Motor neuron (in vitro differentiated cells): ENCODE measurements around the gene RBM8A. TPM values are rescaled to one million over a fixed set of nuclear protein-coding genes. Genes with fewer than 3 reads are reported as not detected.

Source experiments
- ATAC-seq, 8 experiments: fragments of 200-7000 bp; cut with Tn5 transposase; replicated peaks in 6 of 8; 2 replicates each; pipeline ENCODE4 v1.8.0; 2021; ENCODE audit warnings: mild to moderate bottlenecking in 8 of 8, moderate library complexity in 8 of 8
- H3K27ac ChIP-seq, 2 donors: fragments of 250-450 bp; sonication (Bioruptor Pico); 2 replicates each; pipeline ENCODE4 v1.9.0; 2021; ENCODE audit warnings: antibody characterized with exemption in 2 of 2, mild to moderate bottlenecking in 2 of 2, moderate library complexity in 1 of 2
- H3K4me1 ChIP-seq, 2 donors: fragments of 250-450 bp; sonication (Bioruptor Pico); replicated peaks in 1 of 2; 2 replicates each; pipeline ENCODE4 v1.6.1; 2021; ENCODE audit warnings: antibody characterized with exemption in 2 of 2, mild to moderate bottlenecking in 2 of 2, moderate library complexity in 1 of 2
- H3K4me3 ChIP-seq, 5 donors: fragments of 250-450 bp; sonication (Bioruptor Pico); 2 replicates each; pipeline ENCODE4 v1.9.0; 2021; ENCODE audit warnings: antibody characterized with exemption in 5 of 5, mild to moderate bottlenecking in 5 of 5, moderate library complexity in 4 of 5
- WGBS, 10 experiments: fragments of 450-650 bp; shearing (Covaris generic); methylation state at CpG; one replicate each; pipeline ENCODE4 v1.0.0; 2022; 5-methylcytosine and 5-hydroxymethylcytosine counted together
- in situ Hi-C, 9 experiments: fragments of 400-800 bp; cut with MboI; loops; one replicate each; pipeline ENCODE4 v1.15.0; 2021; ENCODE audit warnings: low sequenced_read_pairs in 9 of 9, low pct_unique_long_range_greater_than_20kb in 2 of 9; ENCODE audit not compliant: unreplicated experiment in 9 of 9
- total RNA-seq, 8 experiments: library from RNA; unstranded; fragments of 300-600 nt; gene quantifications; 2 replicates each; pipeline versions ENCODE4 v1.2.3 to v1.2.4, GENCODE V29; 2022

The RBM8A gene
- 100 to 1,000 TPM in 7 of 8 experiments, 10 to 100 TPM in 1; 95.3 to 325 (median 176) TPM for total RNA-seq

GRCh38 chr1:145927063-145927886 lies at the start of gene RBM8A:
RBM8A (minus strand) TSS chr1:145927484; CDS start chr1:145927426, 58 bp downstream.
- in situ Hi-C loops = no loop called here
- peaks cover 10 to 13% of the 10 kb centered on the region in 2 donors for H3K4me1 ChIP-seq
- peak within 1 kb of the TSS; percentile 88 to 95 for H3K27ac ChIP-seq
- peak within 1 kb of the TSS; percentile 60 to 83 (median 63) for H3K4me3 ChIP-seq
- peak; percentile 97 to 99 (median 98) for ATAC-seq
- WGBS, 10 experiments = 0 to 4% (median 1%) methylated on average over 5 to 41 of the region's 41 CpGs

- in situ Hi-C loops = loop anchor here in 2 of 9 experiments (10.0 kb wide), 1 partner anchor 62 kb away; the partner anchor contains the start of genes ITGA10 (in 2 of the 2) and PEX11B (in 2 of the 2)
- 20 to 73% (median 52%) methylated on average over 3 to 5 of the region's 5 CpGs; no CpG with 5 or more reads in 4 of the 10 experiments for WGBS, 10 experiments
- peaks cover 28 to 32% of the 10 kb centered on the region in 2 donors for H3K4me1 ChIP-seq
- no peak overlapping the region for H3K27ac ChIP-seq
- H3K4me3 ChIP-seq = no peak overlapping the region
- ATAC-seq = no peak
Measured at GRCh38 chr1:145977016-145977415, 49.7 kb upstream of the RBM8A start.

- H3K4me3 ChIP-seq = no peak overlapping the region
- peaks cover 24 to 26% of the 10 kb centered on the region in 2 donors for H3K4me1 ChIP-seq
- no peak overlapping the region for H3K27ac ChIP-seq
- no peak for ATAC-seq
- 70 to 100% (median 94%) methylated on average over 1 to 4 of the region's 4 CpGs for WGBS, 10 experiments
- in situ Hi-C loops = loop anchor here in 2 of 9 experiments (10.0 kb wide), 1 partner anchor 60 kb away; the partner anchor contains the start of genes ITGA10 (in 2 of the 2) and PEX11B (in 2 of the 2)
Measured at GRCh38 chr1:145975216-145975615, 47.9 kb upstream of the RBM8A start.

GRCh38 chr1:145974721-145975120 lies 47.4 kb upstream of the RBM8A start:
- H3K27ac ChIP-seq = no peak overlapping the region
- no peak overlapping the region for H3K4me3 ChIP-seq
- in situ Hi-C loops = loop anchor here in 3 of 9 experiments (5.0 to 10.0 kb wide), 2 partner anchors 38 to 60 kb away; partner anchors contain the start of genes ITGA10 (in 2 of the 3) and PEX11B (in 2 of the 3)
- 43 to 100% (median 74%) methylated on average over 1 to 6 of the region's 7 CpGs; no CpG with 5 or more reads in 2 of the 10 experiments for WGBS, 10 experiments
- H3K4me1 ChIP-seq = peaks cover 19 to 21% of the 10 kb centered on the region in 2 donors
- ATAC-seq = no peak

GRCh38 chr1:145972580-145972979 lies 45.3 kb upstream of the RBM8A start:
- Histone ChIP-seq H3K4me3 (no peak overlapping the region), H3K4me1 (peaks cover under 1 to 3% of the 10 kb centered on the region in 2 donors), H3K27ac (no peak overlapping the region)
- in situ Hi-C loops = loop anchor here in 3 of 9 experiments (5.0 to 10.0 kb wide), 2 partner anchors 40 to 58 kb away; partner anchors contain the start of genes ITGA10 (in 2 of the 3) and PEX11B (in 2 of the 3)
- 36 to 86% (median 74%) methylated on average over 4 to 7 of the region's 7 CpGs for WGBS, 10 experiments
- no peak for ATAC-seq

GRCh38 chr1:145967288-145967687 lies 40.0 kb upstream of the RBM8A start:
- in situ Hi-C loops = no loop called here
- WGBS, 10 experiments = 66 to 92% (median 79%) methylated on average over 1 to 2 of the region's 2 CpGs; no CpG with 5 or more reads in 3 of the 10 experiments
- no peak overlapping the region for H3K27ac ChIP-seq

GRCh38 chr1:145965119-145965744 lies 37.9 kb upstream of the RBM8A start:
- H3K27ac ChIP-seq = peak overlapping the region in 1 of 2 donors; percentile 2
- peak overlapping the region; percentile 55 to 92 (median 73) for H3K4me3 ChIP-seq
- in situ Hi-C loops = no loop called here
- H3K4me1 ChIP-seq = peaks cover 23 to 24% of the 10 kb centered on the region in 2 donors
- ATAC-seq = no peak
- 0 to 18% (median 3%) methylated on average over 1 to 5 of the region's 5 CpGs; no CpG with 5 or more reads in 1 of the 10 experiments for WGBS, 10 experiments

More at GRCh38 chr1:145967288-145967687, 40.0 kb upstream of the RBM8A start:
- H3K4me1 ChIP-seq = peaks cover 14% of the 10 kb centered on the region in 2 donors
- H3K4me3 ChIP-seq = no peak overlapping the region
- no peak for ATAC-seq

GRCh38 chr1:145964328-145965118 lies 37.2 kb upstream of the RBM8A start, which contains the start of the genes ANKRD34A and POLR3GL:
ANKRD34A (minus strand) TSS chr1:145964575; CDS start chr1:145961759, 2,816 bp downstream.
POLR3GL (plus strand) TSS chr1:145964690; CDS start chr1:145974866, 10,176 bp downstream.
- in situ Hi-C loops = no loop called here
- Histone ChIP-seq H3K4me1 (peaks cover 23 to 30% of the 10 kb centered on the region in 2 donors), H3K27ac (peak within 1 kb of the TSS; percentile 57 to 60), H3K4me3 (peak within 1 kb of the TSS; percentile 55 to 92 (median 73))
- WGBS, 10 experiments = 0 to 4% (median 2%) methylated on average over 1 to 33 of the region's 37 CpGs; no CpG with 5 or more reads in 1 of the 10 experiments
- ATAC-seq = peak; percentile 82 to 89 (median 85)

GRCh38 chr1:145963265-145964019 lies 36.2 kb upstream of the RBM8A start:
- in situ Hi-C loops = no loop called here
- peak overlapping the region; percentile 57 to 60 for H3K27ac ChIP-seq
- peak overlapping the region; percentile 55 to 92 (median 73) for H3K4me3 ChIP-seq
- no peak for ATAC-seq
- peaks cover 23 to 32% of the 10 kb centered on the region in 2 donors for H3K4me1 ChIP-seq
- 0 to 83% (median 45%) methylated on average over 1 to 5 of the region's 5 CpGs for WGBS, 10 experiments

GRCh38 chr1:145962157-145963102 lies 35.1 kb upstream of the RBM8A start:
- 0 to 40% (median 28%) methylated on average over 1 to 14 of the region's 36 CpGs; no CpG with 5 or more reads in 1 of the 10 experiments for WGBS, 10 experiments
- in situ Hi-C loops = no loop called here
- ATAC-seq = no peak
- H3K4me1 ChIP-seq = peaks cover 23 to 33% of the 10 kb centered on the region in 2 donors
- peak overlapping the region; percentile 43 to 82 (median 56) for H3K4me3 ChIP-seq
- H3K27ac ChIP-seq = peak overlapping the region in 1 of 2 donors; percentile 78
